Hematopoietic multipotent progenitor cell treated with erythropoietin and hydrocortisone succinate and interleukin-3 and kit ligand, for 6 days (in vitro differentiated cells): ENCODE results near the gene SHISA9.

ENCODE experiments used
- DNase-seq: peaks from one replicate; pipeline ENCODE4 v3.0.0-alpha.2; 2015

Gene SHISA9

GRCh38 chr16:13032911-13033310, 131.5 kb downstream of the SHISA9 start:
- DNase-seq = no peak

GRCh38 chr16:13036600-13036999, 135.2 kb downstream of the SHISA9 start:
- DNase-seq = peak; percentile 81

GRCh38 chr16:13038591-13038990, 137.2 kb downstream of the SHISA9 start:
- no peak for DNase-seq

GRCh38 chr16:13039526-13039925, 138.1 kb downstream of the SHISA9 start:
- no peak for DNase-seq

GRCh38 chr16:13041180-13041579, 139.8 kb downstream of the SHISA9 start:
- DNase-seq = no peak

GRCh38 chr16:13041646-13042290, 140.4 kb downstream of the SHISA9 start:
- DNase-seq = no peak

GRCh38 chr16:13042291-13042685, 140.9 kb downstream of the SHISA9 start:
- DNase-seq = no peak

GRCh38 chr16:13046061-13046821, 144.8 kb downstream of the SHISA9 start:
- no peak for DNase-seq

- DNase-seq = no peak
Observed at GRCh38 chr16:13047276-13047675, 145.9 kb downstream of the SHISA9 start.

- DNase-seq = no peak
Observed at GRCh38 chr16:13049688-13050087, 148.3 kb downstream of the SHISA9 start.

- DNase-seq = no peak
Observed at GRCh38 chr16:13052431-13052830, 151.0 kb downstream of the SHISA9 start.

GRCh38 chr16:13055480-13055879, 154.1 kb downstream of the SHISA9 start:
- no peak for DNase-seq

- no peak for DNase-seq
Observed at GRCh38 chr16:13056607-13057006, 155.2 kb downstream of the SHISA9 start.

- no peak for DNase-seq
Observed at GRCh38 chr16:13060932-13061331, 159.5 kb downstream of the SHISA9 start.

- no peak for DNase-seq
Observed at GRCh38 chr16:13061691-13062090, 160.3 kb downstream of the SHISA9 start.

GRCh38 chr16:13062219-13062618, 160.8 kb downstream of the SHISA9 start:
- no peak for DNase-seq

GRCh38 chr16:13063457-13063856, 162.1 kb downstream of the SHISA9 start:
- no peak for DNase-seq

- no peak for DNase-seq
Observed at GRCh38 chr16:13064821-13065220, 163.4 kb downstream of the SHISA9 start.

- no peak for DNase-seq
Observed at GRCh38 chr16:13067648-13068047, 166.2 kb downstream of the SHISA9 start.

- DNase-seq = no peak
Observed at GRCh38 chr16:13068912-13069583, 167.7 kb downstream of the SHISA9 start.

- no peak for DNase-seq
Observed at GRCh38 chr16:13070268-13070667, 168.9 kb downstream of the SHISA9 start.

- no peak for DNase-seq
Observed at GRCh38 chr16:13076878-13077277, 175.5 kb downstream of the SHISA9 start.

- DNase-seq = no peak
Observed at GRCh38 chr16:13077816-13078215, 176.4 kb downstream of the SHISA9 start.

- DNase-seq = no peak
Observed at GRCh38 chr16:13080531-13080930, 179.1 kb downstream of the SHISA9 start.
